GM12801 (cell line): ENCODE data around the gene ANKRD12.

Source experiments
- CTCF ChIP-seq: IDR thresholded peaks from one replicate; pipeline ENCODE4 v1.5.1; 2011; ENCODE audit warnings: control low read depth; ENCODE audit not compliant: insufficient read length; ENCODE audit errors: extremely low read depth

Gene ANKRD12

GRCh38 chr18:9292047-9292446, 155.5 kb downstream of the ANKRD12 start:
- TF ChIP-seq CTCF, result no peak

- no peak for TF ChIP-seq CTCF
These were observed 157.4 kb downstream of the ANKRD12 start for GRCh38 chr18:9293948-9294347.

- TF ChIP-seq CTCF, result no peak
These were observed 159.8 kb downstream of the ANKRD12 start for GRCh38 chr18:9296233-9297006.

- no peak for TF ChIP-seq CTCF
These were observed 160.4 kb downstream of the ANKRD12 start for GRCh38 chr18:9297007-9297393.

GRCh38 chr18:9304388-9305070, 167.9 kb downstream of the ANKRD12 start:
- TF ChIP-seq CTCF, result no peak

- TF ChIP-seq CTCF, result no peak
These were observed 182.8 kb downstream of the ANKRD12 start for GRCh38 chr18:9319333-9319732.

- TF ChIP-seq CTCF, result no peak
These were observed 184.5 kb downstream of the ANKRD12 start for GRCh38 chr18:9321017-9321452.
